ENCODE measurements around the gene MTAP.
"Not testable (repeated sequence)": the region's sequence is repeated elsewhere in the genome, so short reads cannot be mapped to it uniquely, and the experiment has no call there.

The MTAP gene

DNA sequence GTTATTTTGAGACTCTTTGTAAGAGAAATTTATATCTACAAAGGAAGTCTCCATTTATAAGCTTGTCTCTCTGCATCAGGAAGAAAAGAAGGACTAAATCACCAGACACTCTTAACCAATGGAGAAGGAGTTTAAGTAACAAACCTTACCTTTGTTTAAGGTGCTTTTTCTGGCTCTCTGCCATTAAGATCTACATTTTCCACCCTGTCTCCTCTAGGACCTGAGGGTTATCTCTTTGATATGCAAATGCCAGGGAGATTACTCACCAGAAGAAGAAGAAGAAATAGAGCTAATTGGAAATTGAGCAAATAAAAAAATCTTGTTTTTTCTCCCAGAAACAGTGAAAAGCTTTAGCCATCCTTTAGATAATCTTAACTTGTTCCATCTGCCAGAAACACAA lies 130.8 kb downstream of the MTAP start:
- no peak for DNase-seq

- DNase-seq: peak; percentile 53
Measured at GRCh38 chr9:21933865-21934264, 131.4 kb downstream of the MTAP start.

DNA sequence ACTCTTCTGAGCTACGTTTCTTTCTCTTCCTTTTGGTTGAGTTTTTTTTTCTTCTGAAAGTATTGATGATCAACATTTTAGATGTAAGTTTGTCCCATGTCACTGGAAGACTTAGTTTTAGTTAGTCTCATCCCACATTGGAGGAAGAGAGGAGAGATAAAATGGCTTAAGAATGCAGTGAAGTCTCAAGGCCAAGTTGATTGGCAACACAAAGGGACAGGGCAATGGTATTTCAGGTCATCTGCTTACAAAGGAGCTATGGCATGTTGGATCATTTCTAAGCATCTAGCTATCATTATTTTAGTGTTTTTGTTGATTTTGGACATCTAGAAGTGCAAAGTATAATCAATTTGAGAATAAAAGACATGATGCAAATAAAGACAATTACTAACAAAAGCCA lies 133.2 kb downstream of the MTAP start:
- no peak for DNase-seq

- DNase-seq: no peak
Measured at GRCh38 chr9:21936161-21936560, 133.7 kb downstream of the MTAP start.

GRCh38 chr9:21941337-21941995 lies 139.0 kb downstream of the MTAP start:
- DNase-seq: no peak

GRCh38 chr9:21943464-21943863 lies 141.0 kb downstream of the MTAP start:
- no peak for DNase-seq

GRCh38 chr9:21945606-21946005 lies 143.2 kb downstream of the MTAP start:
- no peak for DNase-seq

GRCh38 chr9:21958833-21959232 lies 156.4 kb downstream of the MTAP start:
- DNase-seq: no peak

DNA sequence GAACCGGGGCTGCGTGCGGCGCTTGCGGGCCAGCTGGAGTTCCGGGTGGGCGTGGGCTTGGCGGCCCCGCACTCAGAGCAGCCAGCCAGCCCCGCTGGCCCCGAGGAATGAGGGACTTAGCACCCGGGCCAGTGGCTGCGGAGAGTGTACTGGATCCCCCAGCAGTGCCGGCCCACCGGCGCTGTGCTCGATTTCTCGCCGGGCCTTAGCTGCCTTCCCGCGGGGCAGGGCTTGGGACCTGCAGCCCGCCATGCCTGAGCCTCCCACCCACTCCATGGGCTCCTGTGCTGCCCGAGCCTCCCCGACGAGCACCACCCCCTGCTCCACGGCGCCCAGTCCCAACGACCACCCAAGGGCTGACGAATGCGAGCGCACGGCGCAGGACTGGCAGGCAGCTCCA lies 156.8 kb downstream of the MTAP start:
- not testable (repeated sequence) for DNase-seq

GRCh38 chr9:21961569-21961968 lies 159.1 kb downstream of the MTAP start:
- no peak for DNase-seq

DNA sequence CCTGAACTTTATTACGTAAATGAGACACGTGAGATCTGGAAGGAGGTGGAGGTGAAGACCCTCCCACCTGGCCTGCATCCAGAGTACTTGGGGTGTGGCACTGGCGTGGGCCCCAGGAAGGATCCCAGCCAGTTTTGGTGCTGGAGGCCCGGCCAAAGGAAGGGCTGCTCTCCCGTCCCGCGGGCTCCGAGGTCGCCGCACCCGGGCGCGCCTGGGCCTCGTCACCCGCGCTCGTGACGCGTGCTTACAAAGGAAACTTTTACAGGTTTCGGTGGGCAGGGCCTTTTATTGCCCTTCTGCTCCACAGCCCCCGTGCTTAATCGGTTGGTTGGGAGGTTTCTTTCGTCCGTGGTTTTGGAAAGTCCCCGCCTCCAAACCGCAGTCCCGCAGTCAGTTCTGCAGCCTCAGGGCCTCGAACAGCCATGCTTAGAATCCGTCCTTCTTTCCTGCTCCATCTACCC lies 162.5 kb downstream of the MTAP start:
- DNase-seq: no peak

DNA sequence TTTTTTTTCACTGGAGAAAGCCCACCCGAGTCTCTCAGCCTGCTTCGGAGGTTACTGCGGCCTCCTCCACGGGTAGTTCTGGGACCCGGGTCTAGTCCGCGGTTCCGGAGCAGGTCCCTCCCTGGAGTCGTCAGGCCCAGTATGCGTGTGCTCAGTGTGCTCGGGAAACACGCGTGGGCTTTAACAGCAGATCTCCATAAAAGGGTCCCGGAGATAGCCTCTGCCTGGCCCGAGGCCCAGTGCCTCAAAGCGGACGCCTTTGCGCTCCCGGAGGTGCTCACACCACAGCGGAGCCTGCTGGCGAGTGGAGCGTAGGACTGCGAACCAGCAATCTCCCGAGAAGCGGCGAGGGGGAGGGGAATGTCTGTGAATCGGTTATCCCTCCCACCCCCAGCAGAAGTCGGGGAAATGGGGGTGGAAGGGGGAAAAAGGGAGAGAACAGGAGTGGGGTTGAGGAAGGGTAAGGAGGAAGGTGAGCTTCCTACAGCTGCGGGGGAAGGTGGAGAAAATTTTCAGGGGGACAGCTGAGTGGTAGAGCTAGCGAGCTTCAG lies 163.0 kb downstream of the MTAP start:
- DNase-seq: peak; percentile 77

- DNase-seq: no peak
Measured at GRCh38 chr9:21966140-21966851, 163.9 kb downstream of the MTAP start.

DNA sequence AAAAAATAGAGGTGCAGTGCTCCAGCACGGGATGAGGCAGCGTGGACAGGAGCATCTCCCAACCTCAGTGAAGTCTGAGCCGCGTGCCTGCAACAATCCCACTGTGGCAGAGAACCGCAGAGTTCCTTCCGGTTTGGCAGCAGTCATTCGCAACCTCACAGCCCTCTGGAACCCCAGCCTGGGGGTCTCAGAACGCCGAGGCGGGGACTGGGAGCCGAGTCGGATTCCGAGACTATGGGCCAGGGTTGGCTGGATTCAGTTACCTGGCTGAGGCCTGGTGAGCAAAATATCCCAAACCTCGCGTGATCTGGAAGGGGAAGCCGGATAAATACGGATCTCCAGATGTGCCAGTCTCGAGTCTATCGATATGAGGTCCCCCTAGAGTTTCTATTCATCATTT lies 164.7 kb downstream of the MTAP start:
- DNase-seq: no peak

DNA sequence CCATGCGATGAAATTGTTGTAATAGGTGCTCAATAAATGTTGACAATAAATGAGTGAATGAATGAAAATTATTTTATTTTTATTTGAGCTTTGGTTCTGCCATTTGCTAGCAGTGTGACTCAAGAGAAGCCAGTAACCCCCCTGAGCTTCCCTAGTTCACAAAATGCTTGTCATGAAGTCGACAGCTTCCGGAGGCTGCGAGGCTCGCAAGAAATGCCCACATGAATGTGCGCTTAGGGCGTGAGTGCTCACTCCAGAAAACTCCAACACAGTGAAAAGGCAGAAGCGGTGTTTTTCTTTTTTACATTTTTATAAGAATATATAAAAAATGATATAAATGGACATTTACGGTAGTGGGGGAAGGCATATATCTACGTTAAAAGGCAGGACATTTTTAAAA lies 165.3 kb downstream of the MTAP start:
- DNase-seq: no peak

DNA sequence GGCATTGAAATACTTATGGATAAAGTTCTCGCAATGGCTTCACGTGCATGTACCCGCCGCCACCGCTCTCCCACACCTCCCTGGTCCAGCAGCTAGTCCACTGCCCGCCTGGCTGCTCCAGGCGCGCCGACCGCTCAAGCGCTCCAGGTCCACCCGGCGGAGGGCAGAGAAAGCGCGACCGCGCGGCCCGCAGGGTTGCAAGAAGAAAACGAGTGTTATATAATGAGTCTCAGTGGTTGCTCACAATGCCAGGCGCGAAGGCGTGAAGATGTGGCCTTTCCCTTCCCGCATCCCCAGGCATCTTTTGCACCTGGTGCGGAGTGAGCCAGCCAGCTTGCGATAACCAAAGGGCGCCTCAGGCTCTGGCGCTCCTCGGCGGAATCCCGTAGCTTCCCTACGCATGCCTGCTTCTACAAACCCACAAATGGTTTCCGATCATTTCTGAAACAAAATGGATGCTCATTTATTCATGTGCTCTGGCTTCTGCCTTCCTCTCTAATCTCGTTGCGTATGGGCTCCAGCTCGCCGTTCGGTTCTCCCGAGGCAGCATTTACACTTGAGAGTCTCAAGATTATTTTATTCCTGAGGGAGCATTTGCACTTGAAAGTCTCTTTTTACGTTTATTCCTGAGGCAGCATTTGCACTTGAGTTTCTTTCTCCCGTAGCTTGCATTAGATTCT lies 166.0 kb downstream of the MTAP start:
- no peak for DNase-seq

- no peak for DNase-seq
Measured at GRCh38 chr9:21969011-21969940, 166.8 kb downstream of the MTAP start.

DNA sequence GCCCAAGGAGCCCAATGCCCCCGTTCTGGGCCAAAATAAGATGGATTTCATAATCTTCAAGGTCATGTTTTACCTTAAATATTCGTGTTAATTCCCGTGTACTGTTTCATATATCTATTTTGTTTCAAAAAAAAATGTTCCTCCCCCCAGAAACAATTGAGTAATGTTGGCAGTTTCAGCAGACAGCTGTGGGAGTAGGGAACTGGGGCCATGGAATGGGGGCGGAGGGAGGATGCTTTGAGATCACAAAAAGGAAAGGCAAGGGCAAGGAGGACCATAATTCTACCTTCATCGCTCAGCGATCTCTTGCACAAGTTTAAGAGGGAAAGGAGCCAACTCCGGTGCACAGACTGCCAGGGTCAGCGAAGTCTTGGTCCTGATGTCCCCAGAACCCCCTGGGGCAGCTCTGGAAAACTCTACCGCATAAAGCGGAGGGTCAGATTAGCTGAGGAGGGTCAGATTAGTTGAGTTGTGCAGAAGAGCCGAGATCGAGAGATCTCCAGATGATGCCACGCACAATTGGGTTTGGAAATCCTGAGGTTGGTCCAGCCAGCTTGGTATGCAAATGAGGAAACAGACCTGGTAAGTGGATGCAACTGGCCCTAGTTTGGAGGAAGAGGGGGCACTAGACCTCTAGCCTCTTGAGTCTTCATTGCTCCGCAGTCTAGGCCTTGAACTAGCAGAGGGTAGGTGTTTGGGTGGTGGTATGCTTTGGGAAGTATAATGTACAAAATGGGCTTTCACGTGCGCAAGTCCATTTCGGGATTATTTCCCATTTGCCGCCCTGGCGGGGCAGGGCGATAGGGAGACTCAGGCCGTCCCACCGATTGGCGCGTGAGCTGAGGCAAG lies 167.7 kb downstream of the MTAP start:
- no peak for DNase-seq

- DNase-seq: no peak
Measured at GRCh38 chr9:21970800-21971640, 168.6 kb downstream of the MTAP start.

DNA sequence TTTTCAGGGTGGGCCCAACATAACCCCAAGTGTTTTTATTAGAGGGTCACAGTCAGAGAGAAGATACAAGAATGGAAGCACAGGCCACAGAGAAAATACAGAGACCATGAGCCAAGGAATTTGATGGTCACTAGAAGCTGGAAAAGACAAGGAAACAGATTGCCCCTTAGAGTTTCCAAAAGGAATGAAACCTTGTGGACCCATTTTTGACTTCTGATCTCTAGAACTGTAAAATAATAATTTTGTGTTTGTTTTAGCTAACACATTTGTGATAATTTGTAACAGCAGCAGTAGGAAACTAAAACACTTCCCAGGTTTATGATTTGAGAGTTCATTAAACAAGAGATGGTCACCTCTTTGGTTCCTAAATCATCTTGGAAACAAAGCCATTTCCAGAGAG lies 169.9 kb downstream of the MTAP start:
- no peak for DNase-seq

- no peak for DNase-seq
Measured at GRCh38 chr9:21974343-21974721, 171.9 kb downstream of the MTAP start.
